Nephron (organoid): ENCODE results near the gene FAM222B.
"Not testable (repeated sequence)": the region's sequence is repeated elsewhere in the genome, so short reads cannot be mapped to it uniquely, and the experiment has no call there.

Source experiments
- H3K27ac Mint-ChIP-seq, 3 experiments: 2 replicates each; pipeline ENCODE4 v1.8.0; 2020; ENCODE audit warnings: mixed read lengths in 3 of 3, mild to moderate bottlenecking in 2 of 3, moderate library complexity in 1 of 3
- H3K27me3 Mint-ChIP-seq: 2 replicates; pipeline ENCODE4 v1.8.0; 2021; ENCODE audit warnings: low read depth, mild to moderate bottlenecking, moderate library complexity, mixed read lengths
- H3K36me3 Mint-ChIP-seq: 2 replicates; pipeline ENCODE4 v1.8.0; 2020; ENCODE audit warnings: low read depth, mixed read lengths
- H3K4me1 Mint-ChIP-seq: 2 replicates; pipeline ENCODE4 v1.8.0; 2020; ENCODE audit warnings: mixed read lengths
- H3K4me3 Mint-ChIP-seq, 3 experiments: 2 replicates each; pipeline ENCODE4 v1.8.0; 2020; ENCODE audit warnings: mild to moderate bottlenecking in 3 of 3, mixed read lengths in 3 of 3, moderate library complexity in 2 of 3
- H3K9me3 Mint-ChIP-seq: 2 replicates; pipeline ENCODE4 v1.8.0; 2020; ENCODE audit warnings: mixed read lengths
- CTCF ChIP-seq, 3 experiments: fragments of 200-600 bp; sonication (generic); IDR thresholded peaks; one replicate each; pipeline ENCODE4 v1.5.0; 2021; ENCODE audit warnings: antibody characterized with exemption in 3 of 3; ENCODE audit not compliant: unreplicated experiment in 3 of 3

Gene FAM222B

GRCh38 chr17:28854457-28855335 is 12.1 kb upstream of the FAM222B start, which contains the start of gene ERAL1:
TSS of gene ERAL1 (plus strand) at chr17:28855016. CDS start at chr17:28855035, 19 bp downstream.
- H3K27ac Mint-ChIP-seq = peak within 1 kb of the TSS; percentile 83 to 93 (median 89)
- peaks cover 9% of the 10 kb centered on the region for H3K4me1 Mint-ChIP-seq

GRCh38 chr17:28853295-28853694 is 10.7 kb upstream of the FAM222B start:
- Mint-ChIP-seq H3K4me3 (peak overlapping the region; percentile 51 to 64 (median 59)), H3K27ac (no peak overlapping the region), H3K4me1 (peaks cover 9% of the 10 kb centered on the region), H3K27me3 (no peaks in the 10 kb centered on the region), H3K36me3 (peaks cover 15% of the 10 kb centered on the region), H3K9me3 (no peaks in the 10 kb centered on the region)
- TF ChIP-seq CTCF (IDR thresholded peaks at IDR 0.05; ENCODE audit: unreplicated experiment in 3 of 3) = no peak

More at GRCh38 chr17:28854457-28855335, 12.1 kb upstream of the FAM222B start, which contains the start of gene ERAL1:
- Mint-ChIP-seq H3K4me3 (peak within 1 kb of the TSS; percentile 86 to 92 (median 91)), H3K9me3 (no peaks in the 10 kb centered on the region), H3K27me3 (no peaks in the 10 kb centered on the region), H3K36me3 (peaks cover 26% of the 10 kb centered on the region)
- no peak for TF ChIP-seq CTCF (IDR thresholded peaks at IDR 0.05; ENCODE audit: unreplicated experiment in 3 of 3)

GRCh38 chr17:28849281-28849680 is 6.7 kb upstream of the FAM222B start:
- Mint-ChIP-seq H3K9me3 (no peaks in the 10 kb centered on the region), H3K4me1 (no peaks in the 10 kb centered on the region), H3K4me3 (no peak overlapping the region), H3K27me3 (no peaks in the 10 kb centered on the region), H3K36me3 (no peaks in the 10 kb centered on the region), H3K27ac (no peak overlapping the region)
- no peak for TF ChIP-seq CTCF (IDR thresholded peaks at IDR 0.05; ENCODE audit: unreplicated experiment in 3 of 3)

GRCh38 chr17:28848667-28849066 is 6.1 kb upstream of the FAM222B start:
- not testable (repeated sequence) for H3K27me3 Mint-ChIP-seq, H3K9me3 Mint-ChIP-seq, H3K4me3 Mint-ChIP-seq, H3K4me1 Mint-ChIP-seq, H3K27ac Mint-ChIP-seq, H3K36me3 Mint-ChIP-seq

- not testable (repeated sequence) for H3K4me3 Mint-ChIP-seq, H3K4me1 Mint-ChIP-seq
Observed at GRCh38 chr17:28846699-28847098, 4.1 kb upstream of the FAM222B start.

GRCh38 chr17:28846231-28846630 is 3.6 kb upstream of the FAM222B start:
- no peak for TF ChIP-seq CTCF (IDR thresholded peaks at IDR 0.05; ENCODE audit: unreplicated experiment in 3 of 3)
- no peaks in the 10 kb centered on the region for H3K9me3 Mint-ChIP-seq

More at GRCh38 chr17:28846699-28847098, 4.1 kb upstream of the FAM222B start:
- not testable (repeated sequence) for H3K27ac Mint-ChIP-seq, H3K36me3 Mint-ChIP-seq, H3K9me3 Mint-ChIP-seq, H3K27me3 Mint-ChIP-seq

GRCh38 chr17:28843816-28844148 is 1.2 kb upstream of the FAM222B start:
- Mint-ChIP-seq H3K27me3 (peaks cover 3% of the 10 kb centered on the region), H3K9me3 (no peaks in the 10 kb centered on the region), H3K4me3 (peak overlapping the region; percentile 53 to 76 (median 74)), H3K27ac (peak overlapping the region in 2 of 3 experiments; percentile 52 to 64), H3K4me1 (peaks cover 9% of the 10 kb centered on the region), H3K36me3 (no peaks in the 10 kb centered on the region)
- TF ChIP-seq CTCF (IDR thresholded peaks at IDR 0.05; ENCODE audit: unreplicated experiment in 3 of 3) = no peak

More at GRCh38 chr17:28846231-28846630, 3.6 kb upstream of the FAM222B start:
- peaks cover 9% of the 10 kb centered on the region for H3K4me1 Mint-ChIP-seq
- H3K4me3 Mint-ChIP-seq = no peak overlapping the region
- no peak overlapping the region for H3K27ac Mint-ChIP-seq
- H3K27me3 Mint-ChIP-seq = peaks cover 3% of the 10 kb centered on the region
- no peaks in the 10 kb centered on the region for H3K36me3 Mint-ChIP-seq
